NCI-H2107 (cell line): ENCODE data around the gene TTC19.

Experiments used
- DNase-seq: peaks from one replicate; lab custom pipeline; 2025; lab: John Stamatoyannopoulos, UW

TTC19 gene

GRCh38 chr17:15999141-15999973, at the start of gene TTC19, which contains the start of gene ZSWIM7:
TTC19 (plus strand) TSS chr17:15999824; CDS start chr17:15999849, 25 bp downstream.
ZSWIM7 (minus strand) TSS chr17:15999704; CDS start chr17:15999594, 110 bp downstream.
- peak; percentile 75 for DNase-seq

- DNase-seq = no peak
These were observed 48.1 kb upstream of the TTC19 start for GRCh38 chr17:15951368-15952047.

- DNase-seq = no peak
These were observed 47.5 kb upstream of the TTC19 start for GRCh38 chr17:15952048-15952532.

- no peak for DNase-seq
These were observed 46.5 kb upstream of the TTC19 start for GRCh38 chr17:15952916-15953790.

GRCh38 chr17:15954222-15954621, 45.4 kb upstream of the TTC19 start:
- no peak for DNase-seq

- no peak for DNase-seq
These were observed 43.7 kb upstream of the TTC19 start for GRCh38 chr17:15955793-15956541.

GRCh38 chr17:15957206-15957605, 42.4 kb upstream of the TTC19 start:
- DNase-seq = no peak

GRCh38 chr17:15957608-15958307, 41.9 kb upstream of the TTC19 start:
- no peak for DNase-seq

- no peak for DNase-seq
These were observed 41.2 kb upstream of the TTC19 start for GRCh38 chr17:15958484-15958854.

- DNase-seq = no peak
These were observed 35.9 kb upstream of the TTC19 start for GRCh38 chr17:15963670-15964110.

- no peak for DNase-seq
These were observed 34.1 kb upstream of the TTC19 start for GRCh38 chr17:15965528-15965927.

- DNase-seq = no peak
These were observed 33.3 kb upstream of the TTC19 start for GRCh38 chr17:15966183-15966878.

GRCh38 chr17:15966879-15967248, 32.8 kb upstream of the TTC19 start:
- DNase-seq = no peak

GRCh38 chr17:15967706-15968399, 31.8 kb upstream of the TTC19 start:
- no peak for DNase-seq

- no peak for DNase-seq
These were observed 30.2 kb upstream of the TTC19 start for GRCh38 chr17:15969463-15969862.

- no peak for DNase-seq
These were observed 29.1 kb upstream of the TTC19 start for GRCh38 chr17:15970500-15970899.

- no peak for DNase-seq
These were observed 28.4 kb upstream of the TTC19 start for GRCh38 chr17:15971098-15971678.

GRCh38 chr17:15971882-15972281, 27.7 kb upstream of the TTC19 start:
- no peak for DNase-seq

GRCh38 chr17:15972497-15972951, 27.1 kb upstream of the TTC19 start:
- DNase-seq = no peak
